HTERT RPE-1 (cell line): ENCODE measurements around the gene ADARB2.

Experiments used
- in situ Hi-C: fragments of 300-500 bp; cut with MboI; formaldehyde crosslinking; loops from 4 replicates; pipeline ENCODE4 v1.14.3; 2020; ENCODE audit warnings: low sequenced_read_pairs

The ADARB2 gene

GRCh38 chr10:1573981-1574380, 163.3 kb downstream of the ADARB2 start:
- in situ Hi-C loops: no loop called here

GRCh38 chr10:1573334-1573969, 163.9 kb downstream of the ADARB2 start:
- in situ Hi-C loops: no loop called here

GRCh38 chr10:1572519-1573333, 164.6 kb downstream of the ADARB2 start:
- in situ Hi-C loops: no loop called here

GRCh38 chr10:1571587-1572237, 165.6 kb downstream of the ADARB2 start:
- in situ Hi-C loops: no loop called here

GRCh38 chr10:1570416-1571051, 166.8 kb downstream of the ADARB2 start:
- in situ Hi-C loops: no loop called here

GRCh38 chr10:1569208-1569607, 168.1 kb downstream of the ADARB2 start:
- in situ Hi-C loops: no loop called here

- in situ Hi-C loops: no loop called here
These were observed 169.4 kb downstream of the ADARB2 start for GRCh38 chr10:1567742-1568495.

GRCh38 chr10:1567152-1567551, 170.2 kb downstream of the ADARB2 start:
- in situ Hi-C loops: no loop called here

GRCh38 chr10:1564791-1565190, 172.5 kb downstream of the ADARB2 start:
- in situ Hi-C loops: no loop called here

GRCh38 chr10:1563028-1563427, 174.3 kb downstream of the ADARB2 start:
- in situ Hi-C loops: no loop called here

- in situ Hi-C loops: no loop called here
These were observed 175.5 kb downstream of the ADARB2 start for GRCh38 chr10:1561731-1562337.

GRCh38 chr10:1560535-1561192, 176.7 kb downstream of the ADARB2 start:
- in situ Hi-C loops: no loop called here

- in situ Hi-C loops: no loop called here
These were observed 177.6 kb downstream of the ADARB2 start for GRCh38 chr10:1559761-1560160.

- in situ Hi-C loops: no loop called here
These were observed 178.0 kb downstream of the ADARB2 start for GRCh38 chr10:1559311-1559710.

- in situ Hi-C loops: no loop called here
These were observed 178.4 kb downstream of the ADARB2 start for GRCh38 chr10:1558906-1559305.

- in situ Hi-C loops: no loop called here
These were observed 180.2 kb downstream of the ADARB2 start for GRCh38 chr10:1557081-1557480.

- in situ Hi-C loops: no loop called here
These were observed 180.8 kb downstream of the ADARB2 start for GRCh38 chr10:1556496-1556895.

GRCh38 chr10:1553951-1554350, 183.4 kb downstream of the ADARB2 start:
- in situ Hi-C loops: no loop called here

GRCh38 chr10:1552881-1553670, 184.2 kb downstream of the ADARB2 start:
- in situ Hi-C loops: no loop called here
